ENCODE measurements around the gene UBE2H.
A peak's percentile ranks its signal among the peaks of the same experiment; 100 is the strongest.

UBE2H gene

DNA sequence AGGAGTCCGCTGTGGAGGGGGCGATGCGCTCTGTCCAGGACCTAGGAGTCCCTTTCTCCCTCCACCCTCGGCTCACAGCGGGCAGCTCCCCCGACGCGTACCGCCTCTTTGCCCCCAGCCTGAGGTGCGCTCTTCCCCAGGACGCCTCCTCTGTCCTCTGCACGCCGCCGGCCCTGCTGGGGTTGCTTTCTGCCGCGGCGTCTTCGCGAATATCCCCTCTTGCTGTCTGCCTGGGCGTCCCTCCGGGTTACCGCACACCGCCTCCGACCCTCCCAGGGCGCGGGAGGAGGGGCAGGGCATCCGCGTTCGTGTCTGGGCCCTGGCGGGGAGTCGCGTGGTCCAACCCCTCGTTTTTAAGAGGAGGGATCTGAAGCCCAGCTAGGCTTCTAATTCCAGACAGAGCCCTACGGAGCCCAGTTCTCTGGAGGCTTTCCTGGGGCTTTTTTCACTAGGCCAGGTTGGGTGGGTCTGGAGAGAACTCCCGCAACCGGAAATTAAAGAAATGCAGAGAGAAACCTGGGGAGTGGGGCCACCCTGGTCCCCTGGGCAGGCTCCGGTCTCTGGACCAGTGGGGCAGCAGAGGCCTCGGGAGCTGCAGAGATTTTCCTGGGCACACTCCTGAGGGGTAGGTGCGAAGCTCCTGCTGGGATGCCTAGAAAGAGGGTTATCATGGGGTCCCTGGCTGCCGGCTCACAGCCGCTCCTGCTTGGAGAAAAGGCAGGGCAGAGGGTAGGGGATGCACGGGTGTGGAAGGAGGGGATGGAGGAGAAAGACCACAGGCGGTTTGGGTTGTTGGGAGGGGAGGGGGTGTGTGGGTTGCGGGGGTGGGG lies 166.9 kb downstream of the UBE2H start:
- Histone ChIP-seq H3K9ac (ENCODE audit: low read length in 2 of 2) (no peak overlapping the region), H3K27ac (ENCODE audit: low read length) (no peak overlapping the region), H3K4me3 (ENCODE audit: low read length in 2 of 2) (no peak overlapping the region), H3K27me3 (ENCODE audit: control insufficient read depth in 1 of 2, insufficient read depth in 2 of 2, low read length in 2 of 2) (peaks cover 60 to 62% of the 10 kb centered on the region in 2 donors), H3K4me1 (ENCODE audit: control insufficient read depth, insufficient read depth, low read length) (peaks cover 27% of the 10 kb centered on the region), H3K9me3 (ENCODE audit: control insufficient read depth in 2 of 2, low read length in 2 of 2) (no peaks in the 10 kb centered on the region), H3K36me3 (ENCODE audit: control insufficient read depth in 2 of 2, insufficient read depth in 2 of 2, low read length in 2 of 2) (no peaks in the 10 kb centered on the region)

DNA sequence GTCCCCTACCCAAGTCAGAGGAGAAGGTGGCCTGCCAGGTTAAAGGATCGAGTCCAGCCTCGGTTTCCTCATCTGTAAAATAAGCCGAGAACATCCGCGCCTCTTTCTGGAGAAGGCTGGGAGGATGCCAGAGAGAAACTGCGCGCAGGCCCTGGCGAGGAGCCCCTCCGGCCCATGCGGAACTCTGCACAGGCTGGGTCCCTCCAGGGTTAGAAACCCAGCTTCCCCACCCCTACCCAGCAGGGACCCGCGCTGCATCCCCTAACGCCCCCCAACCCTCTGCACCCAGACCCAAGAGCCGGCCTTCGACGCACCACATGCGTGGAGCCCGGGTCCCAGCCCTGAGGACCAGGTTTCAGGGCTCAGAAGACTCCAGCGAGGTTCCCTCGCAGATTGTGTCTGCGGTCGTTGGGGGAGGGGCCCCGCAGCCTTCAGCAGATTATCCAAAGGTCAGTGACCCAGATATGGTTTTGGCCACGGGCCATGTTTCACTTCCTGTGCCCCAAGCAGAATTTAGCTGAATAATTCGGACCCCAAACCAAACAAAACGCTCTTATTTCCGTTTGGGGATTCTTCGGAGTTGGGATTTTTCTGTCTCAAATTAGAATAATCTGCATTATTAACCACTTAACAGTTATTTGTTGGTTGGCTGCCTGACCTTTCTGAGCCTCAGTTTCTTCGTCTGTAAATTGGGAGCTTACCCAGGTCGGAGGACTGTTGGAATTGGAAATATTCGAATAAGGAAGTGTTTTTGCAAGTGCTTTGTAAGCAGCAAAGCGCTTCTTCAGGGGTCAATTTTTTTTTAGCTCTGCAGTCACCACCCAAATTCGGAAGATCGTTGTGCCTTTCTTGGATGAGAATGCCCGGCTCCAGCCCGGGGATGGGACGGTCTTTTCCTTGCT lies 167.7 kb downstream of the UBE2H start:
- H3K9me3 ChIP-seq (ENCODE audit: control insufficient read depth in 2 of 2, low read length in 2 of 2): no peaks in the 10 kb centered on the region
- H3K4me1 ChIP-seq (ENCODE audit: control insufficient read depth, insufficient read depth, low read length): peaks cover 32% of the 10 kb centered on the region
- H3K27me3 ChIP-seq (ENCODE audit: control insufficient read depth in 1 of 2, insufficient read depth in 2 of 2, low read length in 2 of 2): peaks cover 60 to 70% of the 10 kb centered on the region in 2 donors
- H3K36me3 ChIP-seq (ENCODE audit: control insufficient read depth in 2 of 2, insufficient read depth in 2 of 2, low read length in 2 of 2): no peaks in the 10 kb centered on the region
- no peak overlapping the region for H3K27ac ChIP-seq (ENCODE audit: low read length)
- no peak overlapping the region for H3K9ac ChIP-seq (ENCODE audit: low read length in 2 of 2)
- peak overlapping the region in 1 of 2 donors; percentile 15 for H3K4me3 ChIP-seq (ENCODE audit: low read length in 2 of 2)

GRCh38 chr7:129784437-129784782 lies 168.3 kb downstream of the UBE2H start:
- H3K9ac ChIP-seq (ENCODE audit: low read length in 2 of 2): no peak overlapping the region
- H3K4me1 ChIP-seq (ENCODE audit: control insufficient read depth, insufficient read depth, low read length): peaks cover 39% of the 10 kb centered on the region
- H3K27ac ChIP-seq (ENCODE audit: low read length): no peak overlapping the region
- H3K27me3 ChIP-seq (ENCODE audit: control insufficient read depth in 1 of 2, insufficient read depth in 2 of 2, low read length in 2 of 2): peaks cover 60 to 75% of the 10 kb centered on the region in 2 donors
- H3K36me3 ChIP-seq (ENCODE audit: control insufficient read depth in 2 of 2, insufficient read depth in 2 of 2, low read length in 2 of 2): no peaks in the 10 kb centered on the region
- H3K9me3 ChIP-seq (ENCODE audit: control insufficient read depth in 2 of 2, low read length in 2 of 2): no peaks in the 10 kb centered on the region
- peak overlapping the region in 1 of 2 donors; percentile 15 for H3K4me3 ChIP-seq (ENCODE audit: low read length in 2 of 2)

DNA sequence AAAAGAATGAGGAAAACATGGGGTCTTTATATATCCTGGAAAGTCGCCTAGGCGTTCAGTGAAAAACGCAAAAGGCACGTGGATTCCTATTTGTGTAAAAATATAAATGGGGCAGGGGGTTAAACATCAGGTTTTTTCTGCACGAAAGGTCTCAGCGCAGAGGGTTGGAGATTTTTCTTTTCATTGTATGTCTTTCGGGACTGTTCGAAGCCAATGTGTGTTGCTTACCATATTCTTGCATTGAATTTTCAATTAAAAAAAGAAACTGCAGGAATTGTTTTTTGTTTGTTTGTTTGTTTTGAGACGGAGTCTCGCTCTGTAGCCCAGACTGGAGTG lies 169.2 kb downstream of the UBE2H start:
- Histone ChIP-seq H3K27ac (ENCODE audit: low read length) (no peak overlapping the region), H3K27me3 (ENCODE audit: control insufficient read depth in 1 of 2, insufficient read depth in 2 of 2, low read length in 2 of 2) (peaks cover 67 to 84% of the 10 kb centered on the region in 2 donors), H3K4me1 (ENCODE audit: control insufficient read depth, insufficient read depth, low read length) (peaks cover 47% of the 10 kb centered on the region), H3K36me3 (ENCODE audit: control insufficient read depth in 2 of 2, insufficient read depth in 2 of 2, low read length in 2 of 2) (no peaks in the 10 kb centered on the region), H3K9me3 (ENCODE audit: control insufficient read depth in 2 of 2, low read length in 2 of 2) (no peaks in the 10 kb centered on the region), H3K4me3 (ENCODE audit: low read length in 2 of 2) (peak overlapping the region in 1 of 2 donors; percentile 22), H3K9ac (ENCODE audit: low read length in 2 of 2) (no peak overlapping the region)

GRCh38 chr7:129782818-129783583 lies 169.8 kb downstream of the UBE2H start:
- no peak overlapping the region for H3K9ac ChIP-seq (ENCODE audit: low read length in 2 of 2)
- H3K27ac ChIP-seq (ENCODE audit: low read length): no peak overlapping the region
- H3K9me3 ChIP-seq (ENCODE audit: control insufficient read depth in 2 of 2, low read length in 2 of 2): no peaks in the 10 kb centered on the region
- H3K4me1 ChIP-seq (ENCODE audit: control insufficient read depth, insufficient read depth, low read length): peaks cover 50% of the 10 kb centered on the region
- H3K27me3 ChIP-seq (ENCODE audit: control insufficient read depth in 1 of 2, insufficient read depth in 2 of 2, low read length in 2 of 2): peaks cover 72 to 89% of the 10 kb centered on the region in 2 donors
- H3K36me3 ChIP-seq (ENCODE audit: control insufficient read depth in 2 of 2, insufficient read depth in 2 of 2, low read length in 2 of 2): no peaks in the 10 kb centered on the region
- peak overlapping the region in 1 of 2 donors; percentile 22 for H3K4me3 ChIP-seq (ENCODE audit: low read length in 2 of 2)

GRCh38 chr7:129781928-129782817 lies 170.6 kb downstream of the UBE2H start:
- H3K27me3 ChIP-seq (ENCODE audit: control insufficient read depth in 1 of 2, insufficient read depth in 2 of 2, low read length in 2 of 2): peaks cover 75 to 94% of the 10 kb centered on the region in 2 donors
- H3K4me3 ChIP-seq (ENCODE audit: low read length in 2 of 2): peak overlapping the region in 1 of 2 donors; percentile 11
- peaks cover 50% of the 10 kb centered on the region for H3K4me1 ChIP-seq (ENCODE audit: control insufficient read depth, insufficient read depth, low read length)

DNA sequence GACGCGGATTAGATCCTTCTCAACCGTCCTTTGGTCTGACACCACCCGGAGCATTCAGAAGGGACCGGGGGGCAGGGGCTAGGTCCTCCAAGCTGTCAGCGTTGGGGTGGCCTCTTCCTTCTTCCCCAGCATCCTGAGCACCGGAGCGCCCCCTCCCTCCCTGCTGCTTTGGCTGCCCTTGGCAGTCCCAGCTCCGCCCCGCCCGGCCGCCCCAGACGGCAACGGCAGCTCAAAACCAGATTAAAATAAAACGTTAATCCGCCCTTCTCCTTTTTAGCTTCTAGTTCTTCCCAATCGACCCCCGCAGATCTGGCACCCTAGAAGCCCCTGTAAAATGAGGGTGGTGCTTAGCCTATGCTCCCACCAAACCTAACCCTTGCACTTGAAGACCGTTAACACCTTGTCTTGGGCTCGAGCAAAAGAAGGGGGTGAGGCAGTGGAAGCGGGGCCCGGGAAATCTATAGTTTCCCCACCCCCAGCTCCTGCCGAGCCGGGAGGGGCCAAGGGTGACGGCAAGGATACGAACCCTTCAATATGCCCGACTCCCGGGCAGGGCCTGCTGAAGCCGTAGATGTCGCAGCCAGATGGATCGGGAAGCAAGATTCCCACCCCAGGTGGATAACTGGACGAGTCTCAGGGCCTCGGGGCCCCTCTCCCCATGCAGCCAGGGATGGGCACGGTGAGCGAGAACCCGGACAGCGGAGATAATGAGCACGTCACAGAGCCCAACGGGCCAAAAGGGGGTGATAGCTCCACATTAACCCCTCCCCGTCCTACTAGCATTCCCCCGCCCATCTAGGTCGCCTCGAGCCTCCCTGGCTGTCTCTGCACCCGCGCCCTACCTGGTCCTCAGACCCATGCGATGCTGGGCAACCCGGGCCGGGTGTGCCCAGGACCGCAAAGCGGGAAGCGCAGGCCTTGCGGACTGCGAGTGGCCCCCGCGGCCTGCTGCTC lies 171.5 kb downstream of the UBE2H start:
- Histone ChIP-seq H3K4me1 (ENCODE audit: control insufficient read depth, insufficient read depth, low read length) (peaks cover 50% of the 10 kb centered on the region), H3K4me3 (ENCODE audit: low read length in 2 of 2) (no peak overlapping the region), H3K9ac (ENCODE audit: low read length in 2 of 2) (no peak overlapping the region), H3K36me3 (ENCODE audit: control insufficient read depth in 2 of 2, insufficient read depth in 2 of 2, low read length in 2 of 2) (no peaks in the 10 kb centered on the region), H3K27ac (ENCODE audit: low read length) (no peak overlapping the region), H3K27me3 (ENCODE audit: control insufficient read depth in 1 of 2, insufficient read depth in 2 of 2, low read length in 2 of 2) (peaks cover 75 to 92% of the 10 kb centered on the region in 2 donors), H3K9me3 (ENCODE audit: control insufficient read depth in 2 of 2, low read length in 2 of 2) (peaks cover 0 to 3% of the 10 kb centered on the region in 2 donors)

More at GRCh38 chr7:129781928-129782817, 170.6 kb downstream of the UBE2H start:
- Histone ChIP-seq H3K36me3 (ENCODE audit: control insufficient read depth in 2 of 2, insufficient read depth in 2 of 2, low read length in 2 of 2) (no peaks in the 10 kb centered on the region), H3K27ac (ENCODE audit: low read length) (no peak overlapping the region), H3K9me3 (ENCODE audit: control insufficient read depth in 2 of 2, low read length in 2 of 2) (peaks cover 0 to 3% of the 10 kb centered on the region in 2 donors), H3K9ac (ENCODE audit: low read length in 2 of 2) (no peak overlapping the region)

All from stomach smooth muscle (tissue), 2 donors.